Measurements from ENCODE around the gene DNER. TPM values are rescaled to one million over a fixed set of nuclear protein-coding genes. Genes with fewer than 3 reads are reported as not detected.

The DNER gene
- total and polyA plus RNA-seq, 2 donors (not counting 3 experiments of a cell fraction or from before 2014, with no cell fraction given), result 0.01 TPM; not detected in 1

DNA sequence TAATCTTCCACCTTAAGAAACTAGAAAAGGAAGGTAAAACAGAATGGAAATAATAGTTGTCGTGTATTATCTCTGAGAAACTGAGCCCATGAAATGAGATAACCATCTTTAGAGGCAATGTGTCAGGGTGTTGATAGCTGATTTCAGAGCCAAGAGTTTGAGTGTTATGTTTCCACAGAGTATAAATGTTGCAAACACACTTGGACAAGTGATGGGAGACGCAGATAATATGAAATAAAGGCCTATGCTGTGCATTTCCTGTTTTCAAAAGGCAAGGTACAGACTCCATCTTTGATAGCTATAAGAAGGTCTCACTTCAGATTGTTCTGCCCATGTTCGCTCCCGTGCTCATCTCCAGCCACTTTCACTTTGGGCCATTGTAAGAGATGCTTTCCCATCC is 25.9 kb upstream of the DNER start:
- no peaks in the 10 kb centered on the region for H3K4me1 ChIP-seq (ENCODE audit: control insufficient read depth, extremely low read depth, insufficient read depth, low read length)
- H3K79me2 ChIP-seq (ENCODE audit: control insufficient read depth, insufficient read depth, low read length), result no peaks in the 10 kb centered on the region
- FAIRE-seq, result no peak
- H3K9ac ChIP-seq (replicated peaks; ENCODE audit: extremely low read depth, insufficient read depth, low read length), result no peak overlapping the region
- dilution Hi-C loops (cut with MboI; ENCODE audit: extremely low pct_ligation_motif_present, low sequenced_read_pairs), result no loop called here
- H3K9me1 ChIP-seq (replicated peaks; ENCODE audit: control insufficient read depth, extremely low read depth, insufficient read depth, low read length), result no peaks in the 10 kb centered on the region
- TF ChIP-seq, protein P1, sequence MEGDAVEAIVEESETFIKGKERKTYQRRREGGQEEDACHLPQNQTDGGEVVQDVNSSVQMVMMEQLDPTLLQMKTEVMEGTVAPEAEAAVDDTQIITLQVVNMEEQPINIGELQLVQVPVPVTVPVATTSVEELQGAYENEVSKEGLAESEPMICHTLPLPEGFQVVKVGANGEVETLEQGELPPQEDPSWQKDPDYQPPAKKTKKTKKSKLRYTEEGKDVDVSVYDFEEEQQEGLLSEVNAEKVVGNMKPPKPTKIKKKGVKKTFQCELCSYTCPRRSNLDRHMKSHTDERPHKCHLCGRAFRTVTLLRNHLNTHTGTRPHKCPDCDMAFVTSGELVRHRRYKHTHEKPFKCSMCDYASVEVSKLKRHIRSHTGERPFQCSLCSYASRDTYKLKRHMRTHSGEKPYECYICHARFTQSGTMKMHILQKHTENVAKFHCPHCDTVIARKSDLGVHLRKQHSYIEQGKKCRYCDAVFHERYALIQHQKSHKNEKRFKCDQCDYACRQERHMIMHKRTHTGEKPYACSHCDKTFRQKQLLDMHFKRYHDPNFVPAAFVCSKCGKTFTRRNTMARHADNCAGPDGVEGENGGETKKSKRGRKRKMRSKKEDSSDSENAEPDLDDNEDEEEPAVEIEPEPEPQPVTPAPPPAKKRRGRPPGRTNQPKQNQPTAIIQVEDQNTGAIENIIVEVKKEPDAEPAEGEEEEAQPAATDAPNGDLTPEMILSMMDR (IDR thresholded peaks at IDR 0.05; ENCODE audit: extremely low read depth in 1 of 2, insufficient read depth in 1 of 2, low read depth in 1 of 2, low read length in 2 of 2), result no peak
- TF ChIP-seq EZH2 (IDR thresholded peaks at IDR 0.05; ENCODE audit: borderline replicate concordance, low read depth, low read length, severe bottlenecking), result no peak
- TF ChIP-seq FOS (IDR thresholded peaks at IDR 0.05; ENCODE audit: borderline replicate concordance, insufficient read depth, low read length), result no peak
- no peak for TF ChIP-seq JUN (IDR thresholded peaks at IDR 0.05; ENCODE audit: borderline replicate concordance, insufficient read depth, insufficient read length, low read depth)
- no peak for TF ChIP-seq MYC (IDR thresholded peaks at IDR 0.05; ENCODE audit: low read depth, low read length)
- no peak for TF ChIP-seq POLR2AphosphoS5 (IDR thresholded peaks at IDR 0.05; ENCODE audit: insufficient read depth, low read depth, low read length)
- TF ChIP-seq GATA2 (IDR thresholded peaks at IDR 0.05; ENCODE audit: insufficient read depth, insufficient read length, low read depth, low read length), result no peak
- TF ChIP-seq, protein P2, sequence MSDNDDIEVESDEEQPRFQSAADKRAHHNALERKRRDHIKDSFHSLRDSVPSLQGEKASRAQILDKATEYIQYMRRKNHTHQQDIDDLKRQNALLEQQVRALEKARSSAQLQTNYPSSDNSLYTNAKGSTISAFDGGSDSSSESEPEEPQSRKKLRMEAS (IDR thresholded peaks at IDR 0.05; ENCODE audit: insufficient read depth, insufficient read length), result no peak
- TF ChIP-seq POLR2A (IDR thresholded peaks at IDR 0.05; ENCODE audit: low read depth, low read length), result no peak
- CTCF ChIA-PET, result no interaction called here
- intact Hi-C loops (cut with micrococcal nuclease), result no loop called here
- no peak for DNase-seq (ENCODE audit: low read depth, low spot score)
- H3K27me3 ChIP-seq (ENCODE audit: control insufficient read depth in 2 of 2, insufficient read depth in 2 of 2, low read length in 2 of 2), result no peaks in the 10 kb centered on the region
- H4K20me1 ChIP-seq (replicated peaks; ENCODE audit: control insufficient read depth, extremely low read depth, insufficient read depth, low read length), result no peaks in the 10 kb centered on the region
- H2AFZ ChIP-seq (ENCODE audit: low read depth, low read length), result no peak overlapping the region
- no peak overlapping the region for H3K4me3 ChIP-seq (replicated peaks in 1 of 3; ENCODE audit: insufficient read depth in 1 of 3, low read depth in 1 of 3, low read length in 3 of 3)
- BruUV-seq (replicated peaks), result no TSS peak
- H3K27ac ChIP-seq (ENCODE audit: insufficient read depth, low read depth, low read length), result no peak overlapping the region
- no peak overlapping the region for H3K4me2 ChIP-seq (ENCODE audit: insufficient read depth, low read length)
- H3K9me3 ChIP-seq (replicated peaks; ENCODE audit: control insufficient read depth, insufficient read depth, low read length), result no peaks in the 10 kb centered on the region
- POLR2A ChIA-PET, result no interaction called here
- H3K36me3 ChIP-seq (ENCODE audit: control insufficient read depth in 2 of 2, extremely low read depth in 1 of 2, insufficient read depth in 2 of 2, low read length in 2 of 2), result no peaks in the 10 kb centered on the region
